HEK293 (cell line): ENCODE measurements around the gene C2CD4A.

Experiments
- CTCF ChIA-PET: fragments of 350-600 bp; formaldehyde crosslinking; extraction: SDS; loops from one replicate; lab custom pipeline; 2021; ENCODE audit warnings: antibody characterized with exemption; lab: Yijun Ruan, JAX
- POLR2A ChIA-PET: fragments of 300-600 bp; formaldehyde crosslinking; extraction: SDS; loops from one replicate; lab custom pipeline; 2020; ENCODE audit warnings: antibody characterized with exemption, inconsistent platforms; lab: Yijun Ruan, JAX
- H3K27ac ChIP-seq: fragments of 200-500 bp; sonication (Bioruptor generic); 2 replicates; pipeline ENCODE4 v1.5.1; 2014; ENCODE audit warnings: low read depth, low read length, control low read depth, inconsistent platforms; ENCODE audit errors: extremely low read depth
- H3K36me3 ChIP-seq, 2 experiments: fragments of 200-500 bp in 1 of 2; sonication (Bioruptor generic) in 1 of 2; 1 replicate in 1 of 2; 2 replicates in 1 of 2; pipeline ENCODE4 v1.5.1; 2014 to 2017; ENCODE audit warnings: inconsistent platforms in 2 of 2, low read length in 2 of 2; ENCODE audit not compliant: control insufficient read depth in 2 of 2, insufficient read depth in 1 of 2
- H3K4me1 ChIP-seq: fragments of 200-500 bp; sonication (Bioruptor generic); 2 replicates; pipeline ENCODE4 v1.5.1; 2014; ENCODE audit warnings: mild to moderate bottlenecking, low read length, inconsistent platforms; ENCODE audit not compliant: control insufficient read depth, insufficient read depth
- H3K4me3 ChIP-seq: 2 replicates; pipeline ENCODE4 v1.5.1; 2011; ENCODE audit warnings: low read depth, mild to moderate bottlenecking, control low read depth, low read length, moderate library complexity
- H3K9me3 ChIP-seq: fragments of 200-500 bp; sonication (Bioruptor generic); 2 replicates; pipeline ENCODE4 v1.5.1; 2014; ENCODE audit warnings: low read depth, low read length, inconsistent platforms; ENCODE audit not compliant: control insufficient read depth, insufficient read depth
- SETDB1 ChIP-seq: IDR thresholded peaks from one replicate; pipeline ENCODE4 v1.6.1; 2017; ENCODE audit warnings: mild to moderate bottlenecking, low read length, moderate library complexity, mixed read lengths; ENCODE audit not compliant: insufficient read length
- SP2 ChIP-seq: fragments of 450-650 bp; formaldehyde crosslinking; IDR thresholded peaks from 2 replicates; pipeline ENCODE4 v1.5.1; 2016; ENCODE audit warnings: missing biosample characterization, missing genetic modification characterization
- WT1 ChIP-seq: fragments of 450-650 bp; formaldehyde crosslinking; IDR thresholded peaks from 2 replicates; pipeline ENCODE4 v1.5.1; 2016; ENCODE audit warnings: missing biosample characterization, missing genetic modification characterization
- ZBTB17 ChIP-seq: fragments of 450-650 bp; formaldehyde crosslinking; IDR thresholded peaks from 2 replicates; pipeline ENCODE4 v1.5.1; 2016; ENCODE audit warnings: missing biosample characterization, missing genetic modification characterization
- ZNF488 ChIP-seq: fragments of 450-650 bp; formaldehyde crosslinking; IDR thresholded peaks from 2 replicates; pipeline ENCODE4 v1.5.1; 2016; ENCODE audit warnings: missing biosample characterization, missing genetic modification characterization
- TF ChIP-seq, protein P1 (sequence below): fragments of 450-650 bp; formaldehyde crosslinking; IDR thresholded peaks from 2 replicates; pipeline ENCODE4 v1.5.1; 2016; ENCODE audit warnings: missing biosample characterization, missing genetic modification characterization

Gene C2CD4A

GRCh38 chr15:62119874-62120273, 53.1 kb downstream of the C2CD4A start:
- H3K4me3 ChIP-seq: no peak overlapping the region
- no peaks in the 10 kb centered on the region for H3K9me3 ChIP-seq
- ChIA-PET POLR2A (no interaction called here), CTCF (no interaction called here)
- H3K27ac ChIP-seq: no peak overlapping the region
- TF ChIP-seq, protein P1, sequence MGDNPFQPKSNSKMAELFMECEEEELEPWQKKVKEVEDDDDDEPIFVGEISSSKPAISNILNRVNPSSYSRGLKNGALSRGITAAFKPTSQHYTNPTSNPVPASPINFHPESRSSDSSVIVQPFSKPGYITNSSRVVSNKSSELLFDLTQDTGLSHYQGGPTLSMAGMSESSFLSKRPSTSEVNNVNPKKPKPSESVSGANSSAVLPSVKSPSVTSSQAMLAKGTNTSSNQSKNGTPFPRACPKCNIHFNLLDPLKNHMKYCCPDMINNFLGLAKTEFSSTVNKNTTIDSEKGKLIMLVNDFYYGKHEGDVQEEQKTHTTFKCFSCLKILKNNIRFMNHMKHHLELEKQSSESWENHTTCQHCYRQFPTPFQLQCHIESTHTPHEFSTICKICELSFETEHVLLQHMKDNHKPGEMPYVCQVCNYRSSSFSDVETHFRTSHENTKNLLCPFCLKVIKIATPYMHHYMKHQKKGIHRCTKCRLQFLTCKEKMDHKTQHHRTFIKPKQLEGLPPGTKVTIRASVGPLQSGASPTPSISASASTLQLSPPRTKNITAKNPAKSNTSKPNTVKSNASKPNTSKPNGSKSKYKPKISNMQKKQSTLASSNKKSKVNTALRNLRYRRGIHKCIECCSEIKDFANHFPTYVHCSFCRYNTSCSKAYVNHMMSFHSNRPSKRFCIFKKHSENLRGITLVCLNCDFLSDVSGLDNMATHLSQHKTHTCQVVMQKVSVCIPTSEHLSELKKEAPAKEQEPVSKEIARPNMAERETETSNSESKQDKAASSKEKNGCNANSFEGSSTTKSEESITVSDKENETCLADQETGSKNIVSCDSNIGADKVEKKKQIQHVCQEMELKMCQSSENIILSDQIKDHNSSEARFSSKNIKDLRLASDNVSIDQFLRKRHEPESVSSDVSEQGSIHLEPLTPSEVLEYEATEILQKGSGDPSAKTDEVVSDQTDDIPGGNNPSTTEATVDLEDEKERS (tag by site-specific recombination): no peak
- no peak for TF ChIP-seq WT1 (tag by site-specific recombination)
- no peak for TF ChIP-seq ZBTB17 (tag by site-specific recombination)
- TF ChIP-seq SETDB1: no peak
- no peak for TF ChIP-seq ZNF488
- no peak for TF ChIP-seq SP2 (tag by site-specific recombination)
- no peaks in the 10 kb centered on the region for H3K4me1 ChIP-seq
- H3K36me3 ChIP-seq: no peaks in the 10 kb centered on the region
